ENCODE measurements around the gene SHISA6.

Gene SHISA6

DNA sequence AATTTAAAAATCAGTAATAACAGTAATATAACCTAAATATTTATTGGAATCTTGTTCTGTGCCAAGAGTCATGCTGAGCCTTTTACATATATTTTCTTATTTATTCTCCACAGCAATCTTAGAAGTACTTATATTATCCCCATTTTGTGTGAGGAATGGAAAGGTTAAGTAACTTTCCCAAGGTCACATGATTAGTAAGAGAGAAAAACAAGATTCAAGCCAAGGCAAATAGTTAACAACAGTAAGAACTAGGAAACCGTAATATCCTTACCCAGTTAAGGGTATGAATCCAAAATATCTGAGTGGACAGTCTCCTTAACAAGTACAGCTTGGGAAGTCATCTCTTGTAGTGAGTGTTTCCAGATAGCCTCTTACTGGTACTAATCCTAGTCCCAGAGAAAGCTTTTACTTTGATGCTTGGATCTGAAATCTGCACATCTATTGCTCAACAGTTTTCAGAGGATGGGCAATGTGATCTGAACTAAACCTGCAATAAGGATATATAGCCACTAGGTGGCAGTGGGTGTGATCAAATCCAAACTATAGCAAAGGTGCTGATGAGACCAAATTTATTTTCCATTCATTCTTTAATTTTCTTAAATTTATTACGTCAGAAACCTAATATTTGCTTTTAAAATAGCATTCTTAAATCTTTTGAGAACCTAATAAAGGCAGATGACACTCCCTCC, 23.3 kb downstream of the SHISA6 start:
- intact Hi-C loops (cut with DNase I) = no loop called here
- DNase-seq = no peak

GRCh38 chr17:11267999-11268575, 27.1 kb downstream of the SHISA6 start:
- intact Hi-C loops (cut with DNase I) = no loop called here
- DNase-seq = no peak

DNA sequence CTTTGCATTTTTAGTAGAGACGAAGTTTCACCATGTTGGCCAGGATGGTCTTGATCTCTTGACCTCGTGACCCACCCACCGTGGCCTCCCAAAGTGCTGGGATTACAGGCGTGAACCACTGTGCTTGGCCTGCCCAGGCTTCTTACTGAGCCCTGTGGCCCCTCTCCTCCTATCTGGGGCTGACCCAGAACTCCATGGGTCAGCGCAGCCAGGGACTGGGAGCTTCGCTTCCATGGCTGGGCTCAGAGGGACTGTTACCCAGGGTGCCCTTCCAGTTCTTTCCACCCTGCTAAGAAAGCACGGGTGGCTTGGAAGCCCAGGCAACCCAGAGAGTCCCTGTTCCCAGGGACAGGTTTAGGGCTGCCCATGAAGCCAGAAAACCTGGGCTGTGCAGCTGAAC, 28.2 kb downstream of the SHISA6 start:
- no peak for DNase-seq
- intact Hi-C loops (cut with DNase I) = no loop called here

- intact Hi-C loops (cut with DNase I) = no loop called here
- DNase-seq = no peak
Measured at GRCh38 chr17:11272191-11272590, 31.2 kb downstream of the SHISA6 start.

- intact Hi-C loops (cut with DNase I) = no loop called here
- no peak for DNase-seq
Measured at GRCh38 chr17:11273596-11273995, 32.6 kb downstream of the SHISA6 start.

DNA sequence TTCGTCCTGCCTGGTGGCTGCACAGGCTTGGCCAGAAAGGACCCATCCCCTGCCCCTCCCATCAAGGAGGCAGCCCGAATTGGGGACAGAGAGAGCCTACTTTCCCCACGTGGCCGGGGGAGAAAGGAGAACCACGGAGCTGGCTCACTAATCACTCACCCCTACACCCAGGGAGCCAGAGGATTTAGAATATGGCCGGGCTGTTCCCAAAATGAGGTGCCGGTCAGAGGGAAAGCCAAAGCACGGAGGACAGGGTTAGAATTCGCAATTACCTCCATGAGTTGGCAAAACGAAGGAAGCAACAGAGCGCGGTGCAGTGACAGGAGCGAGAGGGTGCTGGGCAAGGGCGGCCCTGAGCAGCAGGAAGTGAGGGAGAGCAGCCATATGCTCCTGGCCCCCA, 33.1 kb downstream of the SHISA6 start:
- no peak for DNase-seq
- intact Hi-C loops (cut with DNase I) = no loop called here

- intact Hi-C loops (cut with DNase I) = no loop called here
- DNase-seq = no peak
Measured at GRCh38 chr17:11276486-11276885, 35.5 kb downstream of the SHISA6 start.

DNA sequence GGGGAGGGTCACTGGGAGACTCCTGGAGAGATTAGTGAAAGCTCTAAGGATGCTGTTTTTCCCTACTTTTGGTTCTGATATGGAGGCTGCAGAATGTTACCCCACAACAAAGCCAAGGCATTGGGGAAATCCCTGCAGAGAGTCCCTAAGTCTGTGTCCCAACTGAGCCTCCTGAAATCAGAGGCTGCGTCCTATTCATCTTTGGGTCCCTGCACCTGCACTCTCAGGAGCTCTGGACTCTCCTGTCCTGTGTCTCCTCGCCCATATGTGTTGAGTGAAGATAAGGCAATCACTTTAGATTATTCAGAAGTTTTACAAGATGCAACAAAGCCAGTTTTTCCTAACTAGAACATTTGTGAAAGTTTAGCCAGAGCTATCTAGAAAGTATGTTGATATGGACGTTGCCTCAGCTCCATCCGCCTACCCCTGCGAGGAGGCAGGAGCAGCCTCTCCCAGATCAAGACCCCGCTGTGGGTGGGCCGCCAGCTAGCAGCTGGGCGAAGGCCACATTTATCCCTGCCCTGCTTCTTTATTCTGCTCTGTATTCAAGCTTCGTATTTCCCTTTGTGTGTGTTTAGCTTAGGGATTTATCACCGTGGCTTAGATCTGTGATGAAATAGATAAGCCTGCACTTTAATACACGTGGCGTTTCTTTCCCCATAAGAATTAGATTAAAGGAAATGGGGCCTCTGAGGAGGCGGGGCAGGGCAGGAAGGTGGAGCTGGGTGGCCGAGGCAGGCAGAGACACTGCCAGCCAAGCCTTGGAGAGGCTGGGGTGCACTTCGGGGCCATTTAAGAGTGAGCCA, 37.4 kb downstream of the SHISA6 start:
- no peak for DNase-seq
- intact Hi-C loops (cut with DNase I) = no loop called here

DNA sequence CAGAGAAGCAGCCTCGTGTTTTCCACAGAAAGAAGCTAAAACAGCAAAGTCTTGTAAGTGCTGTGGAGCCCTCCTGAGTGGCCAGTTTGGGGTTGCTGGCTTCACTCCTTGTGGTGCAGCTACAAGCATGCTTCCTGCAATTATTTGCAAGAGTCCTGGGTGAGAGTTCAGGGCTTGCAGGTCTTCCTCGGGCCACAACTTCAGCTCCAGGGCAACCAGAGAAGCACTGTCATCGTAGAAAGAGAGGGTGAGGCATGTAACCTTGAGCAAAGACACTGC, 37.9 kb downstream of the SHISA6 start:
- intact Hi-C loops (cut with DNase I) = no loop called here
- no peak for DNase-seq

DNA sequence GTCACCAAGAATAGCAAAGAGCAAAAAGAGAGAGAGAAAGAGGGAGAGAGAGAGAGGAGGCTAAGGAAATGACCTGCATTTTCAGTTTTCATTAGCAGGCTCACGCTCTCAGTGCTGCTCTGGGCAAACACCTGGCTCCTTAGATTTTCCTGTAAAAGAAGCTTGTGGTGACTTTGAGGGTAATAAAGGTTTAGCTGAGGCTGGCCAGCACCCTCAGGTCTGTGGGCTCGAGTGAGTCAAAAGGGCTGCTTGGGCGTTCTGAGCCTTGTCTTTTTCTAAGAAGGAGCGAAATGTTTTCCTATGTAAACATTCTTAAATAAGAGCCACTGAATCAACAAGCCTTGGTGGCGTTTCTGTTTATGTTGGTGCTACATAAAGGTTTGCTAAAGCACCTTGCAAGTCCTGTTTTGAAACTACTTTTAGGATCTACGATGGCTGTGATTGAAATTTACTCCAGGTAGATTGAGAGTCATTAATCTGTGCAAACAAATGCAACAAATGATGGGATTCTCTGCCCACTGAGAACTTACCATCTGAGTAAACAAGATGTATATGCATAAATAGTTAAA, 38.8 kb downstream of the SHISA6 start:
- intact Hi-C loops (cut with DNase I) = no loop called here
- DNase-seq = no peak

DNA sequence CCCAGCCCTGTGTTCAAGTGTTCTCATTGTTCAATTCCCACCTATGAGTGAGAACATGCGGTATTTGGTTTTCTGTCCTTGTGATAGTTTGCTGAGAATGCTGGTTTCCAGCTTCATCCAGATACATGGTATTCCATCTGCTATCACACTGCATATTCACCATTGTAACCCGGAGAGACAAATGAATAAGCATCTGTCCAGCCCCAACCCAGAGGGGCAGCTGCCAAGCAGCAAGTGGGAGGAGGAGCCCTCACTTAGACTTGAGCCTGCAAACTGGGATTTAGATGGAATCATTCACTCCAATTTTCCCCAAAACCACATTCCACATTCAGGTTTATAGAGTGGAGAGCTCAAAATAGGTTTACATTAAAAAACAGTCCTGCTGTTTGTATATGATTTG, 41.6 kb downstream of the SHISA6 start:
- DNase-seq = no peak
- intact Hi-C loops (cut with DNase I) = no loop called here

GRCh38 chr17:11284811-11285210, 43.8 kb downstream of the SHISA6 start:
- intact Hi-C loops (cut with DNase I) = no loop called here
- no peak for DNase-seq

DNA sequence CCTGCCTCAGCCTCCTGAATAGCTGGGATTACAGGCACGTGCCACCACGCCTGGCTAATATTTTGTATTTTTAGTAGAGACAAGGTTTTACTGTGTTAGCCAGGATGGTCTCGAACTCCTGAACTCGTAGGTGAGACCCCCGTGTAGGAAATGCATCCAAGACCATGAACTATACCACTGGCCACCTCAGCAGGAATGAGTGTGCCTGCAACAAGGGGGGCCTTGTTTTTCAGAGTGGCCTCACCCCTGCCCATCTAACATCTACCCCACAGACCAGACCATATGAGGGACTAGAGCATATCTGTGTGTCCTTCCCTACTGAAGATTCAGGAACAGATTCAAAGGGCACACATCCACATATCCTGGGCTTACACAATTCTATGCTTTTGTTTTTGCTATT, 44.9 kb downstream of the SHISA6 start:
- DNase-seq = no peak

GRCh38 chr17:11287791-11288190, 46.8 kb downstream of the SHISA6 start:
- intact Hi-C loops (cut with DNase I) = no loop called here
- no peak for DNase-seq

More for the DNA sequence above, 44.9 kb downstream of the SHISA6 start:
- intact Hi-C loops (cut with DNase I) = no loop called here

DNA sequence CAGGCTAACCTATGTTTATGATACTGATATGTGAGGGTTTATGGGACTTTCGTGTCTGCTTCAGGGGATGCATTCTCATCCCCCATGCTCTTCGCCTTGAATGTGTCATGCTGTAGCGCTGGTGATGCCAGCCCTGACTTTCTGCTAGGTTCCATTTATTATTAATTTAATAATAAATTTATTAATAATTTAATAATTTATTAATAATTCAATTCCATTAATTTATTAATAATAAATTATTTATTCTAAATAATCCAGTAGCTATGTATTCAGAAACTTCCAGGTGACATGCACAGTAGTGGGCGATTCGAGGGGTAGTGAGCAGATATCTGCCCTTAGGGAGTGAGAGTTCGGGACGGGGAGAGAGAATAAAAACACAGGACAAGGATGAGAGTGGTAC, 49.8 kb downstream of the SHISA6 start:
- intact Hi-C loops (cut with DNase I) = no loop called here
- DNase-seq = no peak

GRCh38 chr17:11292491-11292890, 51.5 kb downstream of the SHISA6 start:
- no peak for DNase-seq
- intact Hi-C loops (cut with DNase I) = no loop called here

DNA sequence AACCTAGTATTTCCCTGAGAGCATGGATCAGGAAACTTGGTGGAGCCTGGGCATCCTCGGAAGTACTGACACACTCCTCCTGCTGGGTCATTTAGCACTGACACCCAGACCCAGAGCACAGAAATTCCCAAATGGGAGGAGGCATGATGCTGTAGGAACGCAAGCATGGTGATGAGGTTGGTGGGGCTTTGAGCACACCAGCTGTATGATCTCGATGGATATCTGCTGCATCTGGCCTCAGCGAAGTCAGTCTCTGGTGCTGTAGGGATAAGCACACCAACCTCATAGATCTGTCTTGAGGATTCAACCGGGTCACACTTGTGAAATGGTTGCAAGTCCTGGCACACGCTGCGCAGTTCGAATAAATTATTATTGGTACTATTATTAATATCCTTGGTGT, 52.5 kb downstream of the SHISA6 start:
- intact Hi-C loops (cut with DNase I) = no loop called here
- no peak for DNase-seq

DNA sequence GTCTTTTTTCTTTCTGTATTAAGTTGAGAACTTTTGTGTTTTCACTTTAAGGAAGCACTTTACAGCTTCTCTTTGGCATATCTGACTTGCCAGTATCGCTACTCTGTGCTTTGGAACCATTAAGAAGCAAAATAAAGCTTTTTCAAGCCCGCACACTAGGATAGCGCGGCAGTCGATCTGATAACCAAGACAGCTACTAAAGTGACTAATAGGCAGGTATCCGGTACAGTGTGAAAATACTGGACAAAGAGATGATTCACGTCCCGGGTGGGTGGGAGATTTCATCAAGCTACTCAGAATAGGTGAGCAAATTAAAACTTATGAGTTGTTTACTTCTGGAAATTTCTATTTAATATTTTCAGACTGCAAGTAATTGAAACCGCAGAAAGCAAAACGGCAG, 53.8 kb downstream of the SHISA6 start:
- no peak for DNase-seq
- intact Hi-C loops (cut with DNase I) = no loop called here

DNA sequence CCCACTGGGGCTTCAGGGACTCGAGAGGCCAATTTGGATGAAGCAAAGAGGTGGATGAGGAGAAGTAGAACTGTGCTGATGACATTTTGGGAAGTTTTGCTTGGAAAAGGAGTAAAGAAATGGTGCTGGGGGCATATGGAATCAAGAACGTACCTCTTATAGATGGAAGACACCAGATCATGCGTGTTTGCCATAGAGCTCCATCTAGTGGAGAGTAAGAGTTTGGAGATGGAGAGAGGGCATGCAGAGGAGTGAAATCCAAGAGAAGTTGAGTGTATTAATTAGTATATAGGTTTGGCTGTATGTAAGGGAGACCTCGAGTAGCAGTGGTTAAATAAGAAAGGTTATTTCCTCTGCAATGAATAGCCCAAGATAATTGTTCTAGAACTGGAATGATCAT, 56.0 kb downstream of the SHISA6 start:
- no peak for DNase-seq
- intact Hi-C loops (cut with DNase I) = no loop called here

- intact Hi-C loops (cut with DNase I) = no loop called here
- DNase-seq = no peak
Measured at GRCh38 chr17:11298401-11298800, 57.4 kb downstream of the SHISA6 start.

- no peak for DNase-seq
- intact Hi-C loops (cut with DNase I) = no loop called here
Measured at GRCh38 chr17:11300201-11300600, 59.2 kb downstream of the SHISA6 start.

DNA sequence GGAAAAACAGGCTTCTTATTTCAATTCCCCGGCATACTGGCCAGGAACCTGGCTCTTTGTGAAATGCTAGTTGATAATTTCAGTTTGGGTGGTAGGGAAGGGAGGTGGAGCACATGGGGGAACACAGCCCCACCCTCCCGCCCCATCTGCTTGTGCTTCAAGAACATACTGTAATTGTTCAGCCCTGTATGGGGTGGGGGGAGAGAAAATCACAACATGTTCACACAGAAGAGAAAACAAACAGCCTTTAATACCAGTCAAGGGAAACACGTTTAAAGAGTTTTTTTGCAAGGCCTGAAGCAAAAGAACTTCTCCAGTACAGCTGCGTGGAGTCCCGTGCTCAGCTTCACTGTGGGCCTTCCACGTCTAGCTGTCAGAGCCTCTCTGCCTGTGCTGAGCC, 59.7 kb downstream of the SHISA6 start:
- intact Hi-C loops (cut with DNase I) = no loop called here
- no peak for DNase-seq
